NCI-H774 (cell line): Measurements from ENCODE around the gene TYMP.
A peak's percentile ranks its signal among the peaks of the same experiment; 100 is the strongest.

Experiments
- DNase-seq: peaks from one replicate; lab custom pipeline; 2025; lab: John Stamatoyannopoulos, UW

The TYMP gene, protein sequence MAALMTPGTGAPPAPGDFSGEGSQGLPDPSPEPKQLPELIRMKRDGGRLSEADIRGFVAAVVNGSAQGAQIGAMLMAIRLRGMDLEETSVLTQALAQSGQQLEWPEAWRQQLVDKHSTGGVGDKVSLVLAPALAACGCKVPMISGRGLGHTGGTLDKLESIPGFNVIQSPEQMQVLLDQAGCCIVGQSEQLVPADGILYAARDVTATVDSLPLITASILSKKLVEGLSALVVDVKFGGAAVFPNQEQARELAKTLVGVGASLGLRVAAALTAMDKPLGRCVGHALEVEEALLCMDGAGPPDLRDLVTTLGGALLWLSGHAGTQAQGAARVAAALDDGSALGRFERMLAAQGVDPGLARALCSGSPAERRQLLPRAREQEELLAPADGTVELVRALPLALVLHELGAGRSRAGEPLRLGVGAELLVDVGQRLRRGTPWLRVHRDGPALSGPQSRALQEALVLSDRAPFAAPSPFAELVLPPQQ

GRCh38 chr22:50529897-50530579, at the start of gene TYMP:
Gene TYMP (minus strand): TSS chr22:50530012. CDS start chr22:50529709, 303 bp downstream.
- DNase-seq: peak; percentile 45

DNA sequence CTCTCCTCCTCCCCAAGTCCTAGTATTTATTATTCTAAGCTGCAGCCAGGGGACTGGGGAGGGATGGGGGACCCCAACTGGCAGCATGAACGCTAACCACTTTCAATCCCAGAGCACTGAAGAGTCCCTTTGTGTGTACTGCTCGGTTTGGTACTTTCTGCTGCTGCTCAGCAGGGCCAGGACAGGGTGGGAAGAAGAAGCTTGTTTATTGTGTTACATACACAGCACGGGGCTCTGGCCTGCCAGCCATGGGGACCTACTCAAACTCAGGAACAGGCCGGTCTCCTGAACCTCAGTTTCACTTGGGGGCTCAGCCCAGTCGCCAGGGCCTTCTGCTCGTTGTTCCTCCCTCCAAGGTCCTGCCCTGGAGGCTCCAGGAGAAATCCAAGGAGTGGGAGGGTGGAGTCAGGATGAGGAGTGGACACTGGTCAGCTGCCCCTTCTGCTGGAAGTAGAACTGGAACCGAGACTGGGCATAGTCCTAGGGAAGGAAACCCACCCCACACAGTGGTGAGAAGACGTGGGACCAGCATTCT, 49.0 kb upstream of the TYMP start:
- no peak for DNase-seq

GRCh38 chr22:50577987-50578775, 48.4 kb upstream of the TYMP start, which contains the start of gene CPT1B:
Gene CPT1B (minus strand): TSS chr22:50578427. CDS start chr22:50577915, 512 bp downstream.
- no peak for DNase-seq

DNA sequence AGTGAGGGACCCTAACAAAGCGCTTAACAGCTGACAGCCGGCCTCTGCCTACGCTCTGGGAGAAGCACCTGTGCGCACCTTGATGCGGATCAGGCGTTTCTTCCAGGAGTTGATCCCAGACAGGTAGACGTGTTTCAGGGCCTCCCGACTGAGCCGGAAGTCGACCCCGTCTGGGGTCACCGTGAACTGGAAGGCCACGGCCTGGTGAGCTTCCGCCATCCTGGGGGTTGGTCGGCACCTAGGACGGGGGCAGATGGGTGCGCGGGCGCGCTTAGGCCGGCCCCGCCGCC, 47.8 kb upstream of the TYMP start:
- no peak for DNase-seq

DNA sequence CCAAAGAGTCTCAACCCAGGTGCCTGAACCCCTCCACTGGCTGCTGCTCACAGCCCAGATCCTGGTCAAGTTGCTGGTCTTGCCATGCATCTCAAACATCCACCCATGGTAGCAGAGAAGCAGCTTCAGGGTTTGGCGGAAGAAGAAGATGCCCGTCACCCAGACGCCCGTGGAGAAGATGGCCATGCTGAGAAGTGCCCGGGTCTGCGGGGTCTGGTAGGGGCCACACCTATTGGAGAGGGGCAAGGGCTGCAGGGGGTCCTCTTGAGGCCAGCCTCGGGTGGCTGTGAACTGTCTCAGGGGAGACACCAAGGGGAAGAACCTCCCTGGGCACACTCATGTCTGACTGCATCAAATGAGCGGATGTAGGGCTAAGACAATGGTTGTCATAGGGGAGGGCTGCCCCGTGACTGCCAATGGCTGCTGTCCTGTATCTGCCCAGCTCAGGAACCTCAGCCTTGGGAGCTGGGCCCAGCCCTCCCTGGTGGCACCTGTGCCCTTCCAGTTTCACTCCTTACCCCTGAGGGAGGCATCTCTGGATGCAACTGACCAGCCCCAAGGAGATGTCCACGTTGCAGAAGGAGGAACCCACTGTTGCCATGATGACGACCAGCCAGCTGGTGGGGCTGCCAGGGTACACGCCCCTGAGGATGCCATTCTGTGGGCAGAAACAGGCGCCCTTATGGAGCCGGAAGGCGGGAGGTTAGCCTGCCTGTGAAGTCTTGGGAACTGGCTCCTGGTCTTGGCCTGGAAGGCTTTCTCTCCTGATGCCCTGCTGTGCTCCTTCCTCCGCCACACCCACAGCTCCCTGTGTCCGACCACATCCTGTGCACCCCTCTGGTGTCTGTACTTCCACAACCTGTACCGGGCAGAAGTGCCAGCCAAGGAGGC, 47.2 kb upstream of the TYMP start:
- no peak for DNase-seq

- DNase-seq: no peak
These were observed 46.3 kb upstream of the TYMP start for GRCh38 chr22:50576070-50576469.

DNA sequence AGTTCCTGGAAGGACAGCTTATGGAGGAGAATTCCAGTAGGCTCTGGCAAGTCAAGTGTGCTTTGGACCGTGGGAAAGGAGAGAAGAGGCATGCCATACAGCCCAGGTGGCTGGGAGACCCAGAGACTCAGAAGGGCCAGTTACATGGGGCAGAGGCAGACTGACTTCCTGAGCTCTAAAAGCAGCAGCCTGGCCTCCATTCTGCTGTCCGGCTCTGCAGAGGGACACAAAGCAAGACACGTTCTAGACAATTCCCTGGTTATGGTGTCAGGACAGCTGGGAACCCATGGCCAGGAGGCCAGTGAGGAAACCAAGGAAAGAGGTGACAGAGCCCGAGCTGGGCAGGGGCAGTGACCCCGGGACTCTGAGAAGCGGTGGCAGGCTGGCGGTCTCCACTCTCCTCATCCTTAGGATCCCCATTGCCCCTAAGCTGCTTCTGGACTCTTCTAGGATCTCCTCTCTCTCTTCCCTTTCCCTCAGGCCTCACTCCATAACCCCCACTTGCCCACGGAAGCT, 45.7 kb upstream of the TYMP start:
- DNase-seq: no peak

- DNase-seq: no peak
These were observed 44.6 kb upstream of the TYMP start for GRCh38 chr22:50574383-50574755.

DNA sequence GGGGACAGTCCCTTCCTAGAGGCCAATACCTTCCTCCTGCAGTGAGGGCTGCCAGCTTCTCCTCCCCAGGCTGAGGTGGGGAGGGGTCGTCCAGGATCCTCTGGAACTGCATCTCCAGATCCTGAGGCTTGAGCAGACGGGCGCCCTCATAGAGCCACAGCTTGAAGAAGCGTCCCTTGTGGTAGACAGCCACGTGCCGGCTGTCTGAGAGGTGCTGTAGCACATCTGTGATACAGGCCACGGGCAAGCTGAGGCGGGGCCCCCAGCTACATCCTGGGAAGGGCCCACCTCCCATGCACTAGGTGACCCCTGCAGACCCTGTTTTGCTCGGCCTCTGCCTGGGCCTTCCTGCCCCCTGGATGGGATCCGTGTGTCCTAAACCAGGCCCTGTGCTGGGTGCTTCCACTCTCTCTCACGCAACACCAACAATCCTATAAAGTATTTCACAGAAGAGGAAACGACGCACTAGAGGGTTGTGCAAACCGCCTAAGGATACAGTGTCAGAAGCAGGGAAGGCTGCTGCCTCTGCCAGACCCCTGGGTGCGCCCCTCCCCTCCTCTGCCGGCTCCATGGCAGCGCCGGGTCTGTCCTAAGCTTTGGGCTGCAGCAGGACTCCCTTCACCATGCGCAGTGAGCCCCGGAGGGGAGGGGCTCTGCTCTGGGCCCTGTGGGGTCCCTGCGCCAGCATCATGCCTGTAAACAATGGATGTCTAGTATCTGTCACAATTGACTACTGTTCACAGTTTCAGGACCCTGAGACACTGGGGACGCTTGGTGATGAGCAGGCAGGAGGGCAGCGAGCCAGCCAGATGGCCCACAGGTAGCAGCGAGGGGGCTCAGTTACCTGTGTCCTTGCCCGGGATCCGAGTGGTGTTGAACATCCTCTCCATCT, 43.9 kb upstream of the TYMP start:
- DNase-seq: no peak

GRCh38 chr22:50572965-50573364, 43.2 kb upstream of the TYMP start:
- no peak for DNase-seq

DNA sequence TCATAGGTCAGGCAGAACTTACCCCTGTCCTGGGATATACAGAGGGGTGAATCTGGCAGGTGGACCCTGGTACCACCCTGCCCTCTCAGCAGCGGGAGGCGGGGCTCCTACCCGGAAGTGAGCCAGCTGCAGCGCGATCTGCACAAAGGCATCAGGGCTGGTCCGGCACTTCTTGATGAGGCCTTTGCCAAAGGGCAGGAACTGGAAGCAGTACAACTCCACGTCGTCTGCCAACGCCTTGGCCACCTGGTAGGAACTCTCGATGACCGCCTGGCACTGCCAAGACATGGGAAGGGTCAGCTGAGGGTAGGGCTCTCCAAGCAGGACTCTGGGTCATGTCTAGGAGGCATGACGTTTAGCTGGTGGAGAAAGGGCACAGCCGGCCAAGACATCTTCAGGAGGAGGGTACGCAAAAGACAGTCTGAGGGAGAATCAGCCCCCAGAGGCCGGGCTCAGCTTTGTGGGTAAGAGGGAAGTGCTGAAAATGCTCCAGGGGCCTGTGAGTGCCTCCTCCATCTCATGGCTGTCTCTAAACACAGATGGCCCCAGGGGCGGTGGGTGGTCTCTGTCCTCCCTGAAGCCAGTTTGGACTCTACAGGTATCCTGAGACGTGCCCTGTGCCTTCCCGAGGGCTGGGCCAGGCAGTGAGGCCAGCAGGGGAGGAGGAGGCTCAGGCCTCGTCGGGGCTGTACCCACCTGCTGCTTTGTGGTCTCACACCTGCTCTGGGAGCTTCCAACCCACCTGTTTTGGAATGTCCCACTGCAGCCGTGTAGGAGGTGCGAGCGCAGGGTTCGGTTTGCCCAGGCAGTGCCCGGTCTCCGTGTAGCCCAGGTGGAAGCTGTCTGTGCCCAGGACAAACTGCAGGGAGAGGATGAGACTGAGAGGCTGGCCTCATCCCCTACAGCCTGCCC, 41.7 kb upstream of the TYMP start:
- no peak for DNase-seq

DNA sequence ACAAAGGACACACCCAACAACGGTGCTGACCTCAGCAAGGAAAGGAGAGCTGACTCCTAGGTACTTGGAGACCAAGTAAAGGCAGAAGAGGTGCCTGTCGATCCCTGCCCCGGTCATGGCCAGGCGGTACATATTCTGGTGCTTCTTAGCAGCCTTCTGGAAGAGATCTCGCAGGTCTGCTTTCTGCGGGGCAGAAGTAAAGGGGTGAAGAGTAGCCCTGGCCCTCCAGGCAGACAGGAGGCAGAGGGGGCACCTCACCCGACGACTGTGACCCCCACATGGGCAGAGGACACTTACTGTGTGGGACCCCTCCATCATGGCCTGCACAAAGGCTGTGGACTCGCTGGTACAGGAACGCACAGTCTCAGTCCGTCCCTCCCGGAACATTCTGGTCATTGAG, 41.0 kb upstream of the TYMP start:
- DNase-seq: no peak

GRCh38 chr22:50569896-50570535, 40.2 kb upstream of the TYMP start:
- no peak for DNase-seq

GRCh38 chr22:50569041-50569459, 39.2 kb upstream of the TYMP start:
- DNase-seq: no peak

DNA sequence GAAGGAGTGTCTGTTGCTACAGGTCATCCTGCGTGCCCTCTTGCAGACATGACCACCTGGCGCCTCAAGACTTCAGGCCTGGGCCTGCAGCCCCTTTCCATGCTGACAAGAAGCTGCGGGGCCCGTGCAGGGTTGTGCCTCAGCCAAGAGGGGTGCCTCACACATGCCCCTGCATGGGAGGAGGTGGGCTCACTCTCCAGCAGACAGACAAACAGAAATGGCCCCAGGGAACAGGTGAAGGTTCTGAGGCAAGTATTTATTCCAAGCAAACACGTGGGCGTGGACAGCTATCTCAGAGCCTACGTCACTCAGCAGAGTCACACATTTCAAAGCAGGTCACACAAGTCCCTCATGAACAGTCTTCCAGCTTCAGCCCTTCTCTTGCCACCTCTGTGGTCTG, 38.8 kb upstream of the TYMP start:
- DNase-seq: no peak

DNA sequence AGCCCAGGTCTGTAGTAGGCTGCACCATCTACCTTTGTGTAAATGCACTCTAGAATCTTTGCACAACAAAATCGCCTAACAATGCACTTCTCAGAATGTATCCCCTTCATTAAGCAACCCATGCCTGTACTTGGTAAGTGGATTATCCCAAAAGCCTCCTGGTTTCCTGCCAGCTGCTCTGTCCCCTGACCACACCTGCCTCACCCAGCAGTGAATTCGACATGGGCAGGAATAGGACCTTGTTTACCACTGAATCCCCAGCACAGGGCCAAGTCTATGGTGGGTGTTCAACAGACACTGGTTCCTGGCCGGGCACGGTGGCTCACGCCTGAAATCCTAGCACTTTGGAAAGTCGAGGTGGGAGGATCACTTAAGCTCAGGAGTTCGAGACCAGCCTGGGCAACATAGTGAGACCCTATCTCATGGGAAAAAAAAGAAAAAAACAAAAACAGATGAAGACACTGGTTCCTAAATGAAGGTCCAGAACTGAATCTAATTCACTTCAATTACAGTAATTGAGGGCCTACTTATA, 38.0 kb upstream of the TYMP start:
- no peak for DNase-seq

DNA sequence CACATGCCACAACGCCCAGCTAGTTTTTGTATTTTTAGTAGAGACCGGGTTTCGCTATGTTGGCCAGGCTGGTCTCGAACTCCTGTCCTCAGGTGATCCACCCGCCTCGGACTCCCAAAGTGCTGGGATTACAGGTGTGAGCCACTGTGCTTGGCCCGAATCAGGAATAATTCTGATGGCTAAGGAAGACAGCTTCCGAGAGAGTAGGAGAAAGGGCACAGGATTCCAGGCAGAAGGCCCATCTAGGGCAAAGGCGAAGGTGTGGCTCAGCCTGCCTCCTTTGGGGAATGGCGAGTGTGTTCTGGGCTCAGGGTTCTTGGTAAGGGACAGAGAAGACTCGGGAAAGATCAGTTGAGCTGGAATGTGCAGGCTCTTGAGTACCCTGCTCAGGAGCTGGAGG, 34.5 kb upstream of the TYMP start:
- no peak for DNase-seq

- no peak for DNase-seq
These were observed 33.8 kb upstream of the TYMP start for GRCh38 chr22:50563413-50564160.
